Memory B cell (primary cell): ENCODE data around the gene ULBP2.
"Not testable (repeated sequence)": the region's sequence is repeated elsewhere in the genome, so short reads cannot be mapped to it uniquely, and the experiment has no call there.

Experiments used
- ATAC-seq: fragments of 150-1000 bp; cut with Tn5 transposase; 2 replicates; pipeline ENCODE4 v1.10.0; 2021; ENCODE audit warnings: low read depth, mild to moderate bottlenecking, moderate library complexity
- DNase-seq, 2 donors: peaks; one replicate each; pipeline ENCODE4 v3.0.0; 2022; ENCODE audit warnings: low spot score in 2 of 2
- H3K27ac Mint-ChIP-seq: one replicate; pipeline ENCODE4 v1.8.0; 2022; ENCODE audit warnings: mild to moderate bottlenecking, moderate library complexity, mixed read lengths
- H3K27me3 Mint-ChIP-seq: one replicate; pipeline ENCODE4 v1.8.0; 2022; ENCODE audit warnings: mixed read lengths
- H3K36me3 Mint-ChIP-seq: one replicate; pipeline ENCODE4 v1.8.0; 2022; ENCODE audit warnings: mild to moderate bottlenecking, mixed read lengths
- H3K4me1 Mint-ChIP-seq: one replicate; pipeline ENCODE4 v1.8.0; 2022; ENCODE audit warnings: mixed read lengths
- H3K4me3 Mint-ChIP-seq: one replicate; pipeline ENCODE4 v1.8.0; 2022; ENCODE audit warnings: mild to moderate bottlenecking, moderate library complexity, mixed read lengths
- H3K9me3 Mint-ChIP-seq: one replicate; pipeline ENCODE4 v1.8.0; 2022; ENCODE audit warnings: mixed read lengths

The ULBP2 gene

DNA sequence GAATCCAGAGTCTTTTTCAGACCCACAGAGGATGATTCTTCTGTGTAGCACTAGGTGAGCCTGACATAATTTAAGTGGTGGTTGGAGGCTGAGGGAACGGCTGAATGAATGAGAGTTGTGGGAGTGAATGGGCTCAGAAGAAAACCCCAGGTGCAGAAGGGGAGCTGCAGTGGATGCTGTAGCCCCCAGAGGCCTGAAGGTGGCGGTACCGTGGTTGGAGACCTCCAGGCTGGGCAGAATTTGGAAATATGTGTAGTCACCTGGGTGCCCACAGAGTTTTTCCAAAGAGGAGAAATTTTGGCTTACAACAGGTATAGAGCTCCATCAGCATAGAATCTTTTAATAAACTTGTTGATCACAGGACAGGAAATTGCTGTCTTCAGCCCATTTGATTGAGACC is 12.4 kb upstream of the ULBP2 start:
- Mint-ChIP-seq H3K36me3 (no peaks in the 10 kb centered on the region), H3K4me3 (no peak overlapping the region), H3K9me3 (no peaks in the 10 kb centered on the region), H3K27me3 (peaks cover 39% of the 10 kb centered on the region), H3K27ac (no peak overlapping the region), H3K4me1 (peaks cover 3% of the 10 kb centered on the region)
- ATAC-seq (no peak), DNase-seq (no peak)

DNA sequence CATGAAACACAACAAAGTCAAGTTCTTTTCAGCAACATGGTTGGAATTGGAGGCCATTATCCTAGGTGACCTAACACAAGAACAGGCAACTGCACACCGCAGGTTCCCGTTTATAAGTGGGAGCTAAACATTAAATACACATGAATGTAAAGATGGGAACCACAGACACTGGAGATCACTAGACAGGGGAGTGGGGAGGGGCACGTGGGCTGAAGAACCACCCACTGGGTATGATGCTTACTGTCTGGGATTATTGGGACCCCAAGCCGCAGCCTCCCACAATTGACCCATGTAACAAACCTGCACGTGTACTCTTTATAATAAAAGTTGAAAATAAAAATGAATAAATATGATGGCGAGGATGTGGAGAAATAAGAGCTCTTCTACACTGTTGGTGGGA is 10.3 kb upstream of the ULBP2 start:
- Mint-ChIP-seq H3K27me3 (peaks cover 40% of the 10 kb centered on the region), H3K27ac (no peak overlapping the region), H3K9me3 (no peaks in the 10 kb centered on the region), H3K36me3 (no peaks in the 10 kb centered on the region), H3K4me3 (no peak overlapping the region), H3K4me1 (peaks cover 2% of the 10 kb centered on the region)
- ATAC-seq, result no peak
- no peak for DNase-seq

DNA sequence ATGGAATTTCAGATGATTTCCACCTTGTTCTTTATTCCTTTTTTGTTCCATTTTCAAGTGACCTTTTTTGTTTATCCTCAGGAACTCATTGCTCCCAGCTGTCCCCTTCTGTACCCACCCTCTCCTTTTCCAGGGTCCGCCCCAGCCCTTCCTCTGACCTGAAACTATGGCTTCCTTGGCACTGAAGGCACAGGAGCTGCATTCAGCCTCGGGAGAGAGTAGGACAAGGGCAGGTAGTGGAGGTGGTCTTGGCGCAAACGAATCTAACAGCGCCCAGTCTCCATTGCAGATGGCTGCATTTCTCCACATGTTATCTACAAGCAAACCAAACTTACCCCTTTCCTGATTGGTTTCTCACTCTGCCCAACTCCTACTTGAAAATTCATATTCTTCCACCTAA is 8.8 kb upstream of the ULBP2 start:
- DNase-seq, result no peak
- no peak overlapping the region for H3K27ac Mint-ChIP-seq
- peaks cover 42% of the 10 kb centered on the region for H3K27me3 Mint-ChIP-seq

DNA sequence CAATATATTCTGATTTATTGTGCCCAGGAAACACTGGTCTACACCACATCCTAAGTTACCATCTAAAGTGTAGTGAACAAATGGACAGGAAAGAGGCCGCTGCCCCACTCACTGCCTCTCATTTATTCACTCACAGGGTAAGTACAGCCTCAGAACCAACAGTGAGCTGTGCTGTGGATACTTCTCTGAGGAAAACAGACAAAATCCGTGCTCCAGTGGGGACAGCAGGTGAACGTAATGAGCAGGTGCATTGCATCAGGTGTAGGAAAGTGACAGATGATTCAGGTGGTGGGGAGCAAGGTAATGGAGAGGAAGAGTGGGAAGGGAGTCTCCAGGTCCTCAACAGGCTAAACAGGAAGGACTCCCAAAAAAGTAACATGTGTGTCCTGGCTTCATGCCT is 8.4 kb upstream of the ULBP2 start:
- Mint-ChIP-seq H3K27ac (no peak overlapping the region), H3K4me1 (peaks cover 2% of the 10 kb centered on the region), H3K9me3 (no peaks in the 10 kb centered on the region), H3K4me3 (no peak overlapping the region), H3K36me3 (no peaks in the 10 kb centered on the region), H3K27me3 (peaks cover 40% of the 10 kb centered on the region)
- ATAC-seq (no peak), DNase-seq (no peak)

More for the DNA sequence above, 8.8 kb upstream of the ULBP2 start:
- Mint-ChIP-seq H3K36me3 (no peaks in the 10 kb centered on the region), H3K4me1 (peaks cover 2% of the 10 kb centered on the region), H3K4me3 (no peak overlapping the region), H3K9me3 (no peaks in the 10 kb centered on the region)
- ATAC-seq, result no peak

DNA sequence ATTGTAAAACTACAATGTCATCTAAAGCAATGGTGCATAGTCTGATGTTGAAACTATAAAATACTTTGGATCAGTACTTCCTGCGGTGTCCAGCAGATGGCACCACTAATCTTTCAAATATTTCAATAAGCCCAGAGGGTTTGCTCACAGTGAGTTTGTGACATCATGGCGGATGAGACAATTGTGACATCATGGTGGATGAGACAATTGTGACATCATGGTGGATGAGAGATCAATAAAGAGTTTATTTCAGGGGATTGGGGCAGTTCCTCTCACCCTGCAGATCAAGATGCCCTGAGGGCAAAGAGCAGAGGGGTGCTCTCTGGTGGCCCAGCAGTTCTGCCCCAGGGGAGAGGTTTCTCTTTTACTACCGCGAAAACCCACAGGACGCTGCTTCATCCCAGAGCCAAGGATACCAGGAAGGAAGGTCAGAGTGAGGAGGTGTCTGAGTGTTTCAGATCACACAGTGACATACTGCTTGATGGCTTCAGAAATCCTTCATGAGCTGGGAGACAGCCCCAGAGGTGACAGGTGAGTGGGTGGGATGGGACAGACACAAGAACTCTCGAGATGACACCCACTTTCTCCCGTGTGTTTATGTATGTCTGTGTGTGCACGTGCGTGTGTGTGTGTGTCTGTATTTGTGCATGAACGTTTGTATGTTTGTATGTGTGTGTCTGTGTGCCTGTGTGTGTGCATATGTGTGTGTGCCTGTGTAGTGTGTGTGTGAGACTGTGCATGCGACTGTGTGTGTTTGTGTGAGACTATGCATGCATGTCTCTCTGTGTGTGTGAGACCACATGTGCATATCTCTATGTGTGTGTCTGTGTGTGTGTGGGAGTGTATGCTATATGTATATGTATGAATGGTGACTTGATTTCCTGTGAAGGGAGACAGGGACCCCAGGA is 7.3 kb upstream of the ULBP2 start:
- H3K4me3 Mint-ChIP-seq, result no peak overlapping the region
- peak overlapping the region; percentile 26 for H3K27ac Mint-ChIP-seq
- DNase-seq (peak; percentile 74 to 75), ATAC-seq (peak; percentile 23)
- no peaks in the 10 kb centered on the region for H3K36me3 Mint-ChIP-seq
- H3K9me3 Mint-ChIP-seq, result no peaks in the 10 kb centered on the region
- H3K27me3 Mint-ChIP-seq, result peaks cover 41% of the 10 kb centered on the region
- H3K4me1 Mint-ChIP-seq, result peaks cover 9% of the 10 kb centered on the region

DNA sequence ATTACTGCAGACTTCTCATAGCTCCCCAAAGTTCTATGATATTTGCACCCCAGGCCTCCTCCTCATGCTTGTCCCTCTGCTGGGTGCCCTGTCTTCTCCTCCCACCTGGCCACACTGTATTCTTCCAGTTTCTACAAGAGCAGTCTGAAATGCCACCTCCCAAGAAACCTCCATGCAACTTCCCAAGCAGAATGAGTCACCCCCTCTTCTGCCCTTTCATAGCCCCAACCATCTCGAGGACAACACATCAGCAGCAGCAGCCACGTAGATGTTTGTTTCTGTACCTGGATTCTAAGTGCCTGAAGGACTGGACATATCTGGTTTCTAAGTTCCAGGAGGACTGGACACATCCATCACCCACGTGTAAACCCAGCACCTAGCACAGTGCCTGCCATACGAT is 6.6 kb upstream of the ULBP2 start:
- peaks cover 42% of the 10 kb centered on the region for H3K27me3 Mint-ChIP-seq
- H3K9me3 Mint-ChIP-seq, result no peaks in the 10 kb centered on the region
- no peak for DNase-seq
- H3K36me3 Mint-ChIP-seq, result no peaks in the 10 kb centered on the region
- no peak overlapping the region for H3K4me3 Mint-ChIP-seq
- H3K4me1 Mint-ChIP-seq, result peaks cover 9% of the 10 kb centered on the region
- no peak for ATAC-seq
- H3K27ac Mint-ChIP-seq, result no peak overlapping the region

DNA sequence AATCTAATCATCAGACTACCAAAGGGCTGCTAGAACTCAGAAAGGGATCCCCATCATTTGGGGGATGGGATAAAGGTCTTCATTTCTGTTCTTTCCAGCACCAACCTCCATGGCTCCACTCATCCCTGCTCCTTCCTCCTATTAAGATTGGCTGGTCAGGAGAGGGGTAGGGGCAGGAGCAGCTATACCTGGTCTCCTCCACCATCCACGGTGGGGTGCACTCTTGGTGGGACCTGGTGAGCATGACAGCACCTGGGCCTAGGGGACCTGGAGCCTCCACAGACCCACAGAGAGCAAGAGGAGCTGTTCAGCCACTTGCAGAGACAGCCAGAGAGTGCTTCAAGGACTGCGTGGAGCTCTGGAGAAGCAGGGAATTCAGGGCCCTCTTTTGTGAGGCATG is 6.1 kb upstream of the ULBP2 start:
- Mint-ChIP-seq H3K27ac (no peak overlapping the region), H3K4me1 (peaks cover 9% of the 10 kb centered on the region), H3K27me3 (peaks cover 46% of the 10 kb centered on the region), H3K9me3 (no peaks in the 10 kb centered on the region), H3K36me3 (no peaks in the 10 kb centered on the region), H3K4me3 (no peak overlapping the region)
- ATAC-seq, result no peak
- DNase-seq, result no peak

DNA sequence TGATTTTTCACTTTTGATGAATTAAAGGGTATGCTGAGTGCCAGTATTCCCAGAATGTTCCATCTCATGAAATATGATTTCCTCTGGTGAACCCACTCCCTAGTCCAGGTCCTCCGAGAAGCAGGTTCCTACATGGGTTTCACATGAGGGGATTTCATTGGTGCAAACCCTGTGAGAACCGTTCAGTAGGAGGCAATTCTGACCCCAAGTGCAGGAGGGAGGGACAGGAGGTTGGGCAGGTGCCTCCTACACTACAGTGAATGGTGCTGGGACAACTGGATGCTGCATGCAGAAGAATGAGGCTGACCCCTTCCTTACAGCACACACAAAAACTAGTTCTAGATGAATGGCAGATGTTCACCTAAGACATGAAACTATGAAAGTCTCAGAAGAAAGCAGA is 5.1 kb upstream of the ULBP2 start:
- no peak for ATAC-seq
- Mint-ChIP-seq H3K4me3 (no peak overlapping the region), H3K36me3 (no peaks in the 10 kb centered on the region), H3K4me1 (peaks cover 12% of the 10 kb centered on the region), H3K9me3 (no peaks in the 10 kb centered on the region), H3K27me3 (peaks cover 46% of the 10 kb centered on the region), H3K27ac (no peak overlapping the region)
- no peak for DNase-seq

DNA sequence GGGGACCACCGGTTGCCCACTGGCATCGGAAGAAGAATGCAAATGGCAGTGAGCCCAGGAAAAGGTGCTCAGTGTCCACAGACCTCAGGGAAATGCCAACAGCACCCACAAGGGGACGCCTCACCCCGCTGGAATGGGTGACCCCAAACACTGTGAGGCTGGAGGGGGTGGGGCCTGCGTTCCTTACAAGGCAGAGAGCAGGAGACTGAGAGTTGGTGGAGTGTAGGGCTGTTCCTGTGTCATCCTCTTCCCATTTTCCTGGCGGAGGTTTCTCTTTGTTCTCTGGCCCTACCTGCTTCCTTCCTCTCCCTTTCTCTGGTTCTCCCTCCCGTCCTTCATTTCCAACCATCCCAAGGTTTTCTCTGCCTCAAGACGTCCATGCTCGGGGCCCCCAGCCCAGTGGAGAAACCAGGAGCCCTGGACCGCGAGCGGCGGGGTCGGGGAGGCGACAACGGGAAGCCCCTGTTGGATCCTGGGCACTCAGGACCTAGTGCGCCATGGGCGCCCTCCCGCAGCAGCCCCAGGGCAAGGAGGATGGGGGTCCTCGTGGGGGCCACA is 3.7 kb upstream of the ULBP2 start:
- not testable (repeated sequence) for DNase-seq, H3K9me3 Mint-ChIP-seq, H3K36me3 Mint-ChIP-seq
- ATAC-seq, result peak; percentile 16
- H3K4me3 Mint-ChIP-seq, result peak overlapping the region; percentile 75
- peaks cover 43% of the 10 kb centered on the region for H3K27me3 Mint-ChIP-seq
- H3K4me1 Mint-ChIP-seq, result peaks cover 18% of the 10 kb centered on the region
- peak overlapping the region; percentile 96 for H3K27ac Mint-ChIP-seq

DNA sequence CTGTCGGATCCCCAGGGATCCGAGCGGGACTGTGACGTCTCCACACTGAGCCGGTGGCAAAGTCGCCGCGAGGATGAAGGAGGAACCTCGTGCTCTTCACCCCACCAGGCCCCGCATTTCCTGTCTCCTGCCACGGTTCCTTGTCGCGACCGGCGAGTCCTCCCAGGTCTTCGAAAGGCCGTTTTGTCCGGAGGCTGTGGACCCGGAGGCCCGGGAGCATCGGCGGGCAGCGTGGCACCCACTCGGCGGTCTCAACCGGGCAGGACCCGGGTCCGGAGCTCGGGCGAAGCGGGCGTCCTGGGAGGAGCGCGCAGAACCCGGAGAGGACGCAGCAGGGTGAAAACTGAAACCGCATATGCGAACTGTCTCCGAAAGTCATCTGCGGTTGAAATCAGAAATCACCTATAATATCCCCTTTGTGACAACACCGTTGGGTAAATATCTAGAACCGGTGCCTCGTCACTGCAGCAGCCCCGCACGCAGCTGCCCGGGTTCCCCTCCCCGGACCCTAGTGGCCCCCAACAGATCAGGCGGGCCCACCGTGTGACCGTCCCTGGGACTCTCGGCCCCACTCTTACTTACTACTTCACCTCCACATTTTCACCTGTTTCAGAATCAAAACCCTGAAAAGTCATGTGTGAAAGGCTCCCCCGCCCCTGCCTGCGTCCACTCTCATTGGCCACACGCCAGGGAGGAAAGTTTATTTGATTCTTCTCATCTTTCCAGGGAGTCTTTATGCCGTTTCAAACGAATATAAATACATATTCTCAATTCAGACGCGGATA is 3.1 kb upstream of the ULBP2 start:
- DNase-seq, result peak; percentile 76 to 83
- peak; percentile 66 for ATAC-seq
- H3K4me3 Mint-ChIP-seq, result peak overlapping the region; percentile 75
- H3K27ac Mint-ChIP-seq, result peak overlapping the region; percentile 96
- H3K9me3 Mint-ChIP-seq, result no peaks in the 10 kb centered on the region
- H3K36me3 Mint-ChIP-seq, result no peaks in the 10 kb centered on the region
- H3K27me3 Mint-ChIP-seq, result peaks cover 38% of the 10 kb centered on the region
- H3K4me1 Mint-ChIP-seq, result peaks cover 18% of the 10 kb centered on the region

DNA sequence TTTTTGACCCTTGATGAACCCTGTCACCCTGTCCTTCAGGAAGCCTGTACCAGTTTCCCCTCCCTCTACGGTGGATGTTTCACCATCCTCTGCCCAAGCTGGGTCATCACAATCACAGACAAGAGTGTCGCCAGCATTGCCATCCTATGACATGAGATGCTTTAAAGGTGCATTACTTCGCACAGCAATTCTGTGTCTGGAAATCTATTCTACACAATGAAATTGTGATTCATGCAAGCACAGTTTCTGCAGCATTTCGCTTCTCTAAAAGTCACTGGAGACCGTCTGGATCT is 2.5 kb upstream of the ULBP2 start:
- Mint-ChIP-seq H3K27me3 (peaks cover 36% of the 10 kb centered on the region), H3K4me3 (peak overlapping the region; percentile 75), H3K36me3 (no peaks in the 10 kb centered on the region), H3K27ac (peak overlapping the region; percentile 96), H3K9me3 (no peaks in the 10 kb centered on the region), H3K4me1 (peaks cover 18% of the 10 kb centered on the region)
- ATAC-seq (no peak), DNase-seq (no peak)

DNA sequence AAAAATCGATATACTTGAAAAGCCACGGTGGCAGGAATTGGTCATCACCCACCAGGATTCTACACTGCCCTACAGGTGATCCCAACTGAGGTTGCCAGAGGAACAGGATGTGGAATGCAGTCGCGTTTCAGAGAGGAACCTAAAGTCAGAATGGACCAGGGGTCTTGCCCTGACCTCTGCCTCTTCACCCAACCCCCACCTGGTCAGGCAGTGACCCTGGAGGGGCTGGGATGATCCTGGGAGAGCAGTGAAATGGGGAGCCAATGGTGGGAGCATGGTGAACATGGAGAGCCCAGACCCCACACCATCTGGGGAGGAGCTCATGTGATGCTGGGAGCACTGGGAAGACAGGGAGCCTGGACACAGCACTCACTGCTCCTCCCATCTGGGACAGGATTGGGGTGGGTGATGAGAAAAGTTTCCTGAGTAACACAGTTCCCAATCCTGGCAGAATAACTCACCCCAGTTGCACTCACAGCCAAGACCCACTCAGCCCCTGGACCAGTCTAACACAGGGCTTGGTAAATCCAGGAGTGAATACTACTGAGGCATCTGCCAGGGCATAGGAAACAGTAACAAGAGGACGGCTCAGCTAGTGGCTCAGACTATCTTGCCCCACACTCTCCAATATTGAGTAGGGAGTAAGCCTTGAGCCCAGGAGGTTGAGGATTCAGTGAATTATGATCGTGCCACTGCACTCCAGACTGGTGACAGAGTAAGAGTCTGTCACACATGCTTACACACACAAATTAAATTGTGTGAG is 1.7 kb upstream of the ULBP2 start:
- peak overlapping the region; percentile 45 for H3K27ac Mint-ChIP-seq
- peaks cover 31% of the 10 kb centered on the region for H3K27me3 Mint-ChIP-seq
- peak overlapping the region; percentile 54 for H3K4me3 Mint-ChIP-seq
- peaks cover 16% of the 10 kb centered on the region for H3K4me1 Mint-ChIP-seq
- ATAC-seq, result no peak
- H3K9me3 Mint-ChIP-seq, result no peaks in the 10 kb centered on the region
- H3K36me3 Mint-ChIP-seq, result no peaks in the 10 kb centered on the region
- DNase-seq, result no peak

DNA sequence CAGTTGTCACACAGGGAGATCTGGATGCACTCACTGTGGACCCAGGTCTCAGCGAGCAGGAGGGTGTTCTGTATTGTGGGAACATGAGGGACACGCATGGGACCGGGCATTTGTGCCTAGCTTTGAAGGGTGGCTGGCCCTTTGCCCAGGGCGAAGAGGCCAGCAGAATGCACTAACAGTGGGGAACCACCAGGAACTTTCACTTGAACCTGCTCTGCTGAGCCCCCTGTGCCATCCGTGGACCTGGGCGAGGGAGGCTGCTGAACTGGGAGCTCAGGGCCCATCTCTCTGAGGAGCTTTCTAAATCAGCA is 1.2 kb upstream of the ULBP2 start:
- Mint-ChIP-seq H3K27ac (peak overlapping the region; percentile 45), H3K4me1 (peaks cover 16% of the 10 kb centered on the region), H3K36me3 (no peaks in the 10 kb centered on the region), H3K4me3 (peak overlapping the region; percentile 54), H3K27me3 (peaks cover 31% of the 10 kb centered on the region), H3K9me3 (no peaks in the 10 kb centered on the region)
- ATAC-seq, result no peak
- no peak for DNase-seq

DNA sequence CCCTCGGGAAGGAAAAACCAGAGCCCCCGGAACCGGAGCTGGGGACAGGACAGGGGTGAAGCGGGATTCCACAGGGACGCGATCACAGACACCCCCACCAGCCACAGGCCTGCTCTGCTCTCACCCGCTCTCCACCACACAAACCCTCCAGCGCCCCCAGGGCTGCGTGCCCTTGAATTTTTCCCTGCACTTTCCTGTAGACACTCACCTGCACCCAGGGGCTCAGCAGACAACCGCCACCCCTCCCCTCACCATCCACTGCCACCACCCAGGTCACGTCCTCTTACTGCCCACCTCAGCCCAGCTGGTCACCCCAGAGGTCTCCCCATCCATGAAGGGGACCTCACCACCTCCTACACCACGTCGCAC is 631 bp downstream of the ULBP2 start:
- H3K9me3 Mint-ChIP-seq, result no peaks in the 10 kb centered on the region
- H3K4me1 Mint-ChIP-seq, result peaks cover 16% of the 10 kb centered on the region
- no peaks in the 10 kb centered on the region for H3K36me3 Mint-ChIP-seq
- DNase-seq, result no peak
- H3K4me3 Mint-ChIP-seq, result peak overlapping the region; percentile 90
- H3K27ac Mint-ChIP-seq, result no peak overlapping the region
- H3K27me3 Mint-ChIP-seq, result peaks cover 25% of the 10 kb centered on the region
- no peak for ATAC-seq
